Measurements from ENCODE around the gene FLNB.

Gene FLNB

GRCh38 chr3:58144478-58145325, 136.5 kb downstream of the FLNB start:
- no peak for DNase-seq

DNA sequence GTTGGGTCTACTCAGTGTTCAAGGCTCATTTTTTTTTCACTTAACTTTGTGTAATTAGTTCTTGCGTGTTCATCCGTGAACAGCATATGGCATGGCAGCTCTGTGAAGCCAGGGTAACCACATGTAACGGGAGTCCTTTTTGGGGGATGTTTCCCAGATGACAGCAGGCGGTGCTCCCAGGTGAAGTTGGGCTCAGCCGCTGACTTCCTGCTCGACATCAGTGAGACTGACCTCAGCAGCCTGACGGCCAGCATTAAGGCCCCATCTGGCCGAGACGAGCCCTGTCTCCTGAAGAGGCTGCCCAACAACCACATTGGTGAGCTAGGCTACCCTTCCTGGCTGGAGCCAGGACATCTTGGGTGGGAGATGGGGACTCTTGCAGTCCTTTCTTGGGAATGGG, 139.8 kb downstream of the FLNB start:
- DNase-seq: no peak

GRCh38 chr3:58150130-58150809, 142.0 kb downstream of the FLNB start:
- DNase-seq: no peak

- no peak for DNase-seq
Measured at GRCh38 chr3:58150810-58151199, 142.6 kb downstream of the FLNB start.

DNA sequence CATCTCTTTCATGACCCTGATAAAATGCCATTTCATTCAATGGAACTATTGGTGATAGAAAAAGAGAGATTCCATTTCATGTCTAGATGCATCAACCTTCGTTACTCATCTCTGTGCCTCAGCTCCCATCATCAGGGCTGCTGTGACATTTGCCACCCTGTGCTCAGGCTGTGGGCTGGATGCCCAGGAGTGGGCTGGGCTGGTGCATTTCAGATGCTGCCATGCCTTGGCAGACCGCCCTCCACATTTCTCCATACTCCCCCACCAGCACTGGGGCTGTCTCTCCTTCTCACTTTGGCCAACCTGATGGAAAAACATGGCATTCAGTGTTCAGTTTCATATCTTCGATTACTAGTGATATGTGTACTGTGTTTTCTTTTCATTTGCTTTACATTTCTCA, 143.4 kb downstream of the FLNB start:
- DNase-seq: no peak

DNA sequence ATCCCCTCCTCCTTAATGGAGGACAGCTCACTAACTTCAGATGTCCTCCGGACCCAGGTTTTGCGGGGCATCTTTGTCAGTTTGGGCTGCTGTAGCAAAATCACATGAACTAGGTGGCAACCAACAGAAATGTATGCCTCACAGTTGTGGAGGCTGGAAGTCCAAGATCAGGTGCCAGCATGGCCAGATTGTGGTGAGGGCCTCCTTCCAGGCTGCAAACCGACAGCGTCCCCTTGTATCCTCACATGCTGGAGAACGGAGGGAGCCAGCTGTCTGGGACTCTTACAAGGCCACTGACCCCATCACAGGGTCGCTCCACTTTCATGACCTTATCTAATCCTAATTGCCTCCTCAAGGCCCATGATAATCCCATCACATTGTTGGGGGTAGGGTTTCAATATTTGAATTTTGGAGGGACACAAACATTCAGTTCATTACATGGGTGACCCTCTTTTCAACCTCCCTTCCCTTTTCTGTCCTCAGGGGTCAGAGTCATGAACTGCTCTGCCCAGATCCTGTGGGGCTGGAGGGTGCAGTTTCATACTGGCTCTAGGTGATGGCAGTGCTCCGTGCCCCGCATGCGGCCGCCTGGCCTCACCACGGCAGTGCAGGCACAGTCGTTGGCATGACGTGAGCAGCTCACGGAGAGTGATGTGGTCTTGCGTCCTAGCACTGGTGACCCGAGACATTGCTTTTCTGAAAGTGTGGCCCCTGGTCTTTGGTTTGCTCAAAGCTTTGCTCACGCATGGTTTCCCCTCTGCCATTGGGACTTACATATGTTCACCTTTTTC, 144.2 kb downstream of the FLNB start:
- no peak for DNase-seq

DNA sequence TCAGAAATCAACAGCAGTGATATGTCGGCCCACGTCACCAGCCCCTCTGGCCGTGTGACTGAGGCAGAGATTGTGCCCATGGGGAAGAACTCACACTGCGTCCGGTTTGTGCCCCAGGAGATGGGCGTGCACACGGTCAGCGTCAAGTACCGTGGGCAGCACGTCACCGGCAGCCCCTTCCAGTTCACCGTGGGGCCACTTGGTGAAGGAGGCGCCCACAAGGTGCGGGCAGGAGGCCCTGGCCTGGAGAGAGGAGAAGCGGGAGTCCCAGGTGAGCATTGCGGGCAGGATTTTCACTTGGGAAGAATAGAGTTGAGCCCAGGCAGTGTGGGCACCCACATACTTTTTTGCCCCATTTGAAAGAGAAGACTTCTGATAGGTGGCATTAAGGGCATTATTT, 145.1 kb downstream of the FLNB start:
- no peak for DNase-seq

GRCh38 chr3:58154626-58155449, 146.6 kb downstream of the FLNB start:
- no peak for DNase-seq

DNA sequence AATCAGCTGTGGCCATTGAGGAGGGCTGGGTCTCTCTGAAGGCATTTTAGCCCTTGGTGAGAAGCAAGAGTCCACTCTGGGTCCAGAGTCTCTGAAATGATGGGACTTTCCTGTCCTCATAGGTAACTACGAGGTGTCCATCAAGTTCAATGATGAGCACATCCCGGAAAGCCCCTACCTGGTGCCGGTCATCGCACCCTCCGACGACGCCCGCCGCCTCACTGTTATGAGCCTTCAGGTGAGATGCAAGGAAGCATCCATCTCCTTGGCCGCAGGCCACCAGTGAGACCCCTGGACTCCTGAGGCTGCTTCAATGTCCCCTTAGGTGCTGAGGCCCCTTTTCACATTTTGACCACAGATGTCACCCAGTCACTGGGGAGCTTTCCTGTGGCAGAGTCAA, 147.6 kb downstream of the FLNB start:
- DNase-seq: no peak

DNA sequence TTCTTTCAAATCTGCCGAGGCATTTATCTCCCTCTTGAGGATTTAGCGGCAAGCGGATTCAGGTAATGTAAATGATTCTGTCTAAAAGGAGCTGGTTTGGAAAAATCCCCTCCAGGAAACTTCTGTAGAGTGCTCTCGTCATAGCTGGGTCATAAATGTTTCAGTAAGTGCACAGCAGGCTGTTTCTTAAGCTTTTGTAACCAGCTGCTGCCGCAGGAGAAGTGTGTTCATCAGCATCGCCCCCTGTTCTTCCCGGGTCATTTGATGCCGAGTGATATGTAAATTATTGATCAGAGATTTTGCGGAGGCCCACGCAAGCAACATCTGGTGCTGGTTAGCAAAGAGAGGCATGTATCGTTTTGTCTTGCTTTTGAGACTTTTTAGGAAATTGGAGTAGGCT, 149.5 kb downstream of the FLNB start:
- no peak for DNase-seq

DNA sequence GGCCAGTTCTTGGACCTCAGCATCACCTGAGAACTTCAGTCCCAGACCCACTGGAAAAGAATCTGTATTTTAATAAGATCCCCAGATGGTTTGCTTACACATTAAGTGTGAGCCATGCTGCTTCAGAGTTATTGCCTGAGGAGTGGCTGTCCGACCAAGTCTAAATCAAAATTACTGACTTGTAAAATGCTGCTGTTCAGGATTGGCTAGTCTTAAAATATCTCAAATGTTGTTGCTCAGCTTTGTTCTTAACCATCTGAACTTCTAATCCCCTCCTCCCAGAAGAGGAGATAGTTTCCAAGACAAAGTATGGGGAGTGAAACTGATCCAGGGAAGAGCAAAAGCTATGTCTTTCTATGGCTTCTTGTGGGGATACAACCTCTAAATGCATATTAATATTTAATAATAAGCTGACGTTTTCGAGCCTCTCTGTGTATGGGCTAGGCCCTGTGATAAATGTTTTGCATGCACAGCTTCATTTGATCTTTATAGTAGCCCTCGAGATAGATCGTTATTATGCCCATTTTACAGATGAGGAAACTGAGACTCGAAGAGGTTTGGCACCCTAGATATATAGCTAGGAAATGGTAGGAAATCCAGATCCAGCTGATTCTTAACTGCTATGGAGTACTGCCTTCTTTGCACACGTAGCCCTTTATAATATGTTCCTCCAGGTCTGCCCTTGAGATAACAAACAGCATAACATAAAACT, 150.4 kb downstream of the FLNB start:
- no peak for DNase-seq

- no peak for DNase-seq
Measured at GRCh38 chr3:58160399-58160798, 152.2 kb downstream of the FLNB start.

GRCh38 chr3:58161435-58162398, 153.5 kb downstream of the FLNB start:
- DNase-seq: no peak

- no peak for DNase-seq
Measured at GRCh38 chr3:58163234-58163633, 155.0 kb downstream of the FLNB start.

DNA sequence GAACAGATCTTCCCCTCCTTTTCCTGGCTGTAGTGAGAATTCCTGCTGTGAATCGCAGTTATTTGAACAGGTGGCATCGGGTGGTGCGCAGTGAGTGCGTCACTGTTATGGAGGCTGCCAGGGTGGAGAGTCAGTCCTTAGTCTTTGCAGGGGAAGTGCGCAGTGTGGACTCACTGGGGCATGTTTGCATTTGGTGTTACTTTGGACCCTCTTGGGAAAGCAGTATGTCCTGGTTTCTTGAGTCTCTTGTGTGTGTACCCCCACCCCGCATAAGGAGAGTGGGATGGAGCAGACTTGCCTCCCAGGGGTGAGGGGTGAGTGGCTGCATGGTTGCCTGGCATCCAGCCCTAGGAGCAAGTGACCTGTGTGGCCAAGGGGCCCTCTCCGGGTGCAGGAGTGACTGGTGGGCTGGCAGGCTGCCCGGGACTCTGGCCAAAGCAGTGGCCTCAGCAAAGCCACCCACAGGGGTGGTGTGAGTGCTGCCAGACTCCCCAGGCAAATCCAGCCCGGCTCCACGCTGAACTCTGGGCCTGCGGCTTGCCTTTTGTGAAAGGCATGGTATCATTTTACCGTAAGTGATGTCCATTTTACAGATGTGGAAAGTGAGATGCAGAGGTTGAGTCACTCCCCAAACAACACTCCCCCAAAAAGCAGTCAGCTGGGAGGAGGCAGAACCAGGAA, 156.1 kb downstream of the FLNB start:
- DNase-seq: no peak

DNA sequence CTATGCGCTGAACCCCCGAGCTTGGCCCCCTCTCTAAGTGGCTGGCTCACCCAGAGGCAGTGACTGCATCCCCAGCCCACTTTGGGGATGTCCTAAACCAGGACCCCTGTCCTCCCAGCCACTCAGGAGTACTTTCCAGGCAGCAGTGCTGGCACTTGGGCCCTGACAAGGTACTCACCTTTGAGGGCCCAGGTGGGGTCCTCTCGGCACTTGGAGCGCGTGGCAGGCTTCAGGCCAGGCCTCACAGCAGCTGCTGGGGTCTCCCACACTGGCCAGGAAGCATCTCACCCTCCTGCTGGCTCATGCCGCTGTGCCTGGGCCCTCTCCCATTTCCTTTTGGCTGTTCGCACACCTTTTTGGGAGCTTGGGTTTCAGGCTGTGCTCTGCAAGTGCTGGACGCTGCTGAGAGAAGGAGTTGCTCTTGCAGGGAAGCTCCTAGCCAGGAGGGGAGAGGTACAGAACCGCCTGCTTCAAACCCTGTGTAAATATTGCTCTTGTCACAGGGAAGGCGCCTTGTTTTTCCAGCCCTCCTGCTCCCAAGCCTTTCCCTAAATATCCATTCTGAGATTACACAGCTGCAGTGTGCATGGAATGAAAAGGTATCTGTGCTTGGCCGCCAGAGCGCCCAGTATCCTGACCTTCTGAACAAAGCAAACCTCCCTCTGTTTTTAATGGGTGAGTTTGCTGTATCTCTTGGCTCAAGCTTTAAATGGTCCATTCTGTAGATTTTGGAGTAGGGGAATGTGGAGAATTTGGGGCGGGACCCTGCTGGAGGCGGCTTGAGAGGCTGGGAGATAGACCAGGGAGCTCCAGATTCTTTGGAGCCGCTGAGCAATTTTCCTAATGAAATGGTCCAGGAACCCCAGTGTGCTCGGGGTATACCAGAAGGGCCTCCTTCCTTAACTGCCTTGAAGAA, 156.9 kb downstream of the FLNB start:
- no peak for DNase-seq

DNA sequence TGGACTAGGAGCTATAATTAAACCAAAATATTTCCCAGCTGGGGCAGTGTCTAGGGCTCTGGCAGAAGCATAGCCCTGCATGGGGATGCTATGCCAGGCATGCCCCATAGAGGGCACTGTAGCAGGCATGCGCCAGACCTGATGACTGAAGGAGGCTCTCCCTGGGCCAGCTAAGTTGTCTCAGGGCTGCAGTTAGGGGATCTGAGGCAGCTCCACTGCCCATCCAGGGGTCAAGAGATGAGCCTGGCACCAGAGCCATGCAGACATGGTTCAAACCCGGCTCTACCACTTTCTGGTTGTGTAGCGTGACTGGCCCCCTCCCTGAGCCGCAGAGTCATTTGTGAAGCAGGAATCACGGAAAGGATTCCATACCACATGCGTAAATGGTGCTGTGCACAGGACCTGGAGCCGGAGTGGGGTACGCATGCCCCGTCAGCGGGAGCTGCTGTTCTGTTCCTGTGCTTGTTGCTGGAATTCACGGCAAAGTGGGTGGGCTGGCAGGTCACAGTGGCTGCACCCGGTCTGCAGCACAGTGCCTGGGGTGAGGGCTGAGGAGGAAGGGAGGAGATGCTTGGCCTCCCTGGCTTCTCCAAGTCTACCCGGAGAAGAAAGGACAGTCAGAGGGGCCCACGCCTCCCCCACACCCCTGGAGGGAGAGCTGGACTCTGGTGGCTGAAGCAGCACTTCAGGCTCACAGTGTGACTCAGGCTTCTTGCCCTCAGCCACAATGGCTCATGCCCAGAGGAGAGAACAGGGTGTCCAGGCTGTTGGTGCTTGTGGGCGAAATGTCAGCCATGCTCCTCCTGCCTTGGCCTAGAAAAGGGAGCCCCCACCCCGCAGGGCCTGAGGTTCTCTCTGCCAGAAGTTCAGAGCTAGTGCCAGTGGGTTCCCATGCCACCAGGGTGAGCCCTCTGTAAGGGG, 159.5 kb downstream of the FLNB start:
- peak in 3 of 5 experiments; percentile 18 to 59 (median 44) for DNase-seq

DNA sequence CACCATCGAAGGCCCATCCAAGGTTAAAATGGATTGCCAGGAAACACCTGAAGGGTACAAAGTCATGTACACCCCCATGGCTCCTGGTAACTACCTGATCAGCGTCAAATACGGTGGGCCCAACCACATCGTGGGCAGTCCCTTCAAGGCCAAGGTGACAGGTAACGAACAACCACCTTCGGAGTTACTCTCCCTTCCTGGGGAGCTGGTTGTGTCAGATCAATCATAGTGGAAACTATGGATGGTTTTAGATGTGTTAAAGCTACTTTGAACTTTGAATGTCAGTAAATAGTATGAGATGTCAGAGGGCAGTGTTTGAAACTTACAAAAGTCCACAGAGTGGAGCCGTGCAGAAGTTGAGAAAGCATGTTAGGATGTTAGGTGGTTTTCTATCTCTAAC, 160.3 kb downstream of the FLNB start:
- DNase-seq: no peak
